Measurements from ENCODE around the gene LACTB. TPM values are rescaled to one million over a fixed set of nuclear protein-coding genes. Genes with fewer than 3 reads are reported as not detected.

The LACTB gene
- total RNA-seq, 1 experiment from 2014 or later, result 26.5 TPM

DNA sequence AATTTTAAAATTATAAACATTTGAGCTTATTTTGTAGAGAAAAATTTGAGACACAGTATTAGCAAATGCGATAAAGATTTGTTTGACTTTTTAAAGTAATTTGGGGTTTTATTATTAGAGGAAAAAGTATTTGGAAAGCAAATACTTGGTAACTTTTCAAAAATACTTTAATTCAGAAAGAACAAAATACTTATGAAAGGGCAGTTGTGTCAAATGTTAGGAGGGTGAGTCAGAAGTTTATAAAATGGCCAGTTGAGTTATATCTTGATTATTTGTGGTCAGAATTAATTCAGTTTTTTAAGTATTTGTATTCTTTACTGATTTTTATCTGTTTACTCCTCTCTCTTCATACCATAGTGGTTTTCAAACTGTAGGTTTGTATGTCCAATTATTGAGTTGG, 12.1 kb downstream of the LACTB start:
- peak; percentile 43 for DNase-seq (ENCODE audit: low spot score)

DNA sequence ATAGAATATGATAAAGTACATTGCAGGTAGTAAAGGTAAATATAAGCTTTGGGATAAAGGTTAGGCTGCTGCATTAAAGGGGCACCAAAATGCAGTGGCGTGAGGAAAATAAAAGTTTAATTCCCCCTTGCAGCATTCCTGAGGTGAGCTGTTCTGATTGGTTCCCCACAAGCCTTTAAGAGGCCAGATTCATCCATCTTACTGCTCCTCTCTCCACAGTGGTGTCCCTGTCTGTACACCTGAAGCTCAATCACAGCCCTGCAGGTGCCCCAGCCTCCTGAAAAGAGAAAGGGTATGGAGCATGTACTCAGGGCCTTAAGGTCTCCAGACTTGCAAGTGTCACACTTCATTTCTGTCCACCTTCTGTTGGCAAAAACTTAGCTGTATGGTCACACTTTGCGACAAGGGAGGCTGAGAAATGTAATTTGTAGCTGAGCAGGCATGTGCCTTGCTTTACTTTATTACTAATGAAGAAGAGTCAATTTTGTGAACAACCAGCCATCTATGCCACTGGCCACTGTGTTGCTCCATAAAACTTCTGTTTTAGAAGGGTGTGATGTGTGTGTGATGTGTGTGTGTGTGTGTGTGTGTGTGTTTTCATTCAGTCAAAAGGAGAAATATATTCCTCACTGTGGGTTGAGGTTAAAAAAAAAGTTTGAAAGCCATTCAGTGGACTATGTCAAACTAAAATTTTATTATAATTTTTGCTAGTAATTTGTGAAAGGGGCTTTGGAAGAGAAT, 12.8 kb downstream of the LACTB start:
- DNase-seq (ENCODE audit: low spot score), result peak; percentile 23

DNA sequence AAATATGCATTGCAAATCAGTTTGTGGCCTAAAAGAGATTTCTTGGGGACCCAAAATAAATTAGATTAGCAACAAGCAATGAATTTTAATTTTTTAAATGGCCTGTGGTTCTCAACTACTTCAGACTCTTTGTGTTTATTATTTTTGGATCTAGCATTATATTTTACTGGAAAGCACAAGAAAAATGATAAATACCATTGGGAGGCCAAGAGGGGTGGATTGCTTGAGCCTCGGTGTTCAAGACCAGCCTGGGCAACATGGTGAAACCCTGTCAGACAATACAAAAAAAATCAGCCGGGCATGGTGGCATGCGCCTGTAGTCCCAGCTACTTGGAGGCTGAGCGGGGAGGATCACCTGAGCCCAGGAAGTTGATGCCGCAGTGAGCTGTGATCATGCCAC, 13.6 kb downstream of the LACTB start:
- no peak for DNase-seq (ENCODE audit: low spot score)

DNA sequence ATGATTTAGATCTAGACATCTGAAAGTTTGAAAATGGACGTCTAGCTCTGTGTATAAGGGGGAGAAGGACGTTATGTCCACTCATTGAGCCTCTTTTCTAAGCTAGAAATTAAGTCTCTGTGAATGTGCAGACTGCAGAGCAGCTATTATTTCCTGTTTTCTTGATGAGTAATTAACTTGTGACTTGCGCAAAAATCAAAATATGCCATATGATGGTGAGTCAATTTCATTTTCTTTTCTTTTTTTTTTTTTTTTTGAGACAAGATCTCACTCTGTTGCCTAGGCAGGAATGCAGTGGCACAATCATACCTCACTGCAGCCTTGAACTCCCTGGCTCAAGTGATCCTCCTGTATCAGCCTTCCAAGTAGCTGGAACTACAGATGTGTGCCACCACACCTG, 14.1 kb downstream of the LACTB start:
- peak; percentile 69 for DNase-seq (ENCODE audit: low spot score)

DNA sequence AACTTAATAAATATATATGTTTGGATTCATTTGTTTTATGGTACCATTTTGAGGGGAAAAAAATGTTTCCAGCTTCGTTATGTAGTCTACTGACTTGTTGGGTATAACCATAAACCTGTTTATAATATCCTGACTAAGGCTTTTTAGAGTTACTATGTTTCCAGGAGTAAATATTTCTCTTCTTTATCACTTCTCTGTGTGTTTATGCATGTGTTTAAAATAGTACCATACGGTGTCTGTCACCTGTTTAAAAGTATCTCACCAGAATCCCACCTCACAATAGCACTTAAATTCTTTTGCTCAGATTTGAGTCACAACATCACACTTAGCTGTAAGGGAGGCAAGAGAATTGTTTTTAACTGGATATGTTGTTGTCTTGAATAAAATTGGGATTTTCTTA, 15.1 kb downstream of the LACTB start:
- DNase-seq (ENCODE audit: low spot score), result no peak

DNA sequence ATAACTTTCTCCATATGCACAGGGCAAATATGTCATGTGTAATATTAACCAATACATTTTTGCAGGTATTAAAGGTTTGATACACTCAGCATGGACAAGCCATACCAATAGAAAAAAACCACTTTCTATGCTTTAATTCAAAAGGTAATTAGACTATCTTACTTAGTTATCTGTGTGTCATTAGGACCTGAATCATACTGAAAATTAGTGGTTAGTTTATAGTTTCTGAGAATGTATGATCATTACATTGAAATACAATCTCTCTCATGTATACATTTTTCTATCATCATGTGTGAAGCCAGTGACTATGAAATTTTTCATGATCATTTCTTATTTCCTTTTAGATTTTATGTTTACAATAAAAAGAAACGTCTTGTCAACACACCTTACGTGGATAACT, 19.3 kb downstream of the LACTB start:
- no peak for DNase-seq (ENCODE audit: low spot score)

DNA sequence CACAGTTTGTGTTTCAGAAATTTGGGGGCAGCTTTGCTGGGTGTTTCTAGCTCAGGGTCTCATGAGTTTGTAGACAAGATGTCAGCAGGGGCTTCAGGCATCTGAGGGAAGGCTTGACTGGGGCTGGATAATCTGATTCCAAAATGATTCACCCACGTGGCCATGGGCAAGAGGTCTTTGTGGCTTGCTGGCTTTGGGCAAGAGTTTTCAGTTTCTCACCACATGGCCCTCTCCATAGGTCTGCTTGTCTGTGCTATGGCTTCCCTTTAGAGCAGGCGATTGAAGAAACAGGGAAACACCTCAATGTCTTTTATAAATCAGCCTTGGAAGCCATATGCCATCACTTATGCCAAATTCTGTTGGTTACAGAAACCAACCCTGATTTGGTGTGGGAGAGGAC, 23.8 kb downstream of the LACTB start:
- no peak for DNase-seq (ENCODE audit: low spot score)

DNA sequence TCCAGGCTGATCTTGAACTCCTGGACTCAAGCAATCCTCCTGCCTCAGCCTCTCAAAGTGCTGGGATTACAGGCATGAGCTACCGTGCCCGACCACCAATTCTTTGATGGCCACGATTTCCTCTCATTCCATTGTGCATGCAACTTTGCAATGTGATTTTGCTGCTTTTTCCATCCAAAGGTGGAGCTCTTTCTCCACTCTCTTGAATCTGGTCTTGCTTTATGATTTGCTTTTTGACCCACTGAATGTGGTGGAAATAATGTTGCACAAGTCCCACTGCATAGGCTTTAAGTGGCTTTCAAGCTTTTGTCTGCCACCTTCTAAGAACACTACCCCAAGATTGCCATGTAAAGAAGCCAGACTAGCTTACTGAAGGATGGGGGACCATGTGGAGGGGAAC, 25.0 kb downstream of the LACTB start:
- DNase-seq (ENCODE audit: low spot score), result no peak

DNA sequence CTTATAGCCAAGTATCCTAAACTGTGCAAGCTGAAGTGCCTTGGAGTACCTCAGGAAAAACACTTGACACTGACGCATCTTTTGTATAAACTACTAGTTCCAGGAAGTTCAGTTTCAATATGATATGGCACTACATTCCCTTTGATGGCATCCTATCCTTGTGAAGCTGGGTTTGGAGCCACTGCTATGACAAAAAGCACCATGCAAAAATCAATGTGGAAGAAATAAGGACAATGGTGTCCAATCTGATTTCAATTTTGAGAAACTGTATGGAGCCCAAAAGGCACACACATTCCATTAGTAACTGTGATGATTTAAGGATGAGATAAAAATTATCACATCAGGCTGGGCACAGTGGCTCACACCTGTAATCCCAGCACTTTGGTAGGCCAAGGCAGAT, 30.0 kb downstream of the LACTB start:
- no peak for DNase-seq (ENCODE audit: low spot score)

DNA sequence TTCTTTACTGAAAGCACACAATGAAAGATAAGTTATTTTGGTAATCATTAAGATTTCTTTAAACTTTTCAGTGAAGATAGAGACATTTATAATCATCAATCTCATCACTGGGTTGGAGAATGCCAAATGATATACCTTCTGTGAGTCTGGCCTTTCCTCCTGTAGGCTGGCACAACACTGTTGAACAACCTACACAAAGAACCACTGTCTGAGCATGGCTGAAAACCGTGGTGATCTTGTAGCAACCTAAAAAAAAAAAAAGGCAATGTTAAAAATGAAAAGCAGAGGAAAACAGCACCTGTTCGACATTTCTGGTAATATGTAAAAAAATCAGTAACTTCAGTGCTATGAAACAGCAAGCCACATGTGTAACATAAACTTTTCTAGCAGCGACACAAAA, 33.8 kb downstream of the LACTB start:
- no peak for DNase-seq (ENCODE audit: low spot score)

DNA sequence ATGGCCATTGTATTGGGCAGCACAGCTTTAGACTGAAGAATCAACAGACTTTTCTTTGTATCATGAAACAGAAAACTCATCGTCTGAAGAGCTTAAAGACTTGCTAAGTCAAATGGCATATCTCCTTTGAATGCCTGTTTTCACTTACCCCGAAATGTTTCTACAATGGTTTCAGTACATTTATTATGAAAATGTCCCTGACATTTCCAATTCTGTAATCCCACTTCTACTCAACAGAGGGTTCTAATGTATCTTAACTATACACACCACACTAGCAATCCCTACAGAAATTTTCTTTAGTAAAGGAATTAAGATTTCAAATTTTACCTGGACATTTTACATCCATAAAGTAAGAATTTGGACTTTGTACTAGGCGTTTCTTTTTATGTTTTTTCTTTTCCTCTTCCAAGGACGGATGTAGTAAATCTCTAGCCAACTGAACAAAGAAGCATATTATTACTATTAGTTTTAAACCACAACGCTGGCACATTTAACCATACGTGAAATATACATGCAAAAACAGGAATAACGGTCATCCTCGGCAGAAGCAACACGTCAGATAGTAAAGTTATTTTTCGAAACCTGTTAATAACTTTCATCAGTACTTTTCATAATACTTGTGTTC, 34.5 kb downstream of the LACTB start:
- DNase-seq (ENCODE audit: low spot score), result peak; percentile 14

DNA sequence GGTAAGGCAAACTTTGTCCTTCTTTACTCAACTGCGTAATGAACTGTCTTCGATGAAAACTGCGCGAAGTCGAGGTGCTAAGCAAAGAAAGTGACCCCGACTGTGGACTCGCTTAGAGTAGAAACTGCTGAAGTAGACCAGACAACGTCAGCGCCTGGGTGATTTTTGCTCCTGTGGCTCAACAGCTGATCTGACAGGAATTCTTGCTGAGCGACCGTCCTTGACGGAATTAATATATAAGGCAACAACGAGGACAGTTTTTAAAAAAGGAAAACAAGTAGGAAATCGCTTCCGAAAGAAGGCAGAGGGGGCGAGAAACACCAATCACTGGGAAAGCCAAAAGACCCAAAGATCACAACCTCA, 35.1 kb downstream of the LACTB start:
- peak; percentile 49 for DNase-seq (ENCODE audit: low spot score)

DNA sequence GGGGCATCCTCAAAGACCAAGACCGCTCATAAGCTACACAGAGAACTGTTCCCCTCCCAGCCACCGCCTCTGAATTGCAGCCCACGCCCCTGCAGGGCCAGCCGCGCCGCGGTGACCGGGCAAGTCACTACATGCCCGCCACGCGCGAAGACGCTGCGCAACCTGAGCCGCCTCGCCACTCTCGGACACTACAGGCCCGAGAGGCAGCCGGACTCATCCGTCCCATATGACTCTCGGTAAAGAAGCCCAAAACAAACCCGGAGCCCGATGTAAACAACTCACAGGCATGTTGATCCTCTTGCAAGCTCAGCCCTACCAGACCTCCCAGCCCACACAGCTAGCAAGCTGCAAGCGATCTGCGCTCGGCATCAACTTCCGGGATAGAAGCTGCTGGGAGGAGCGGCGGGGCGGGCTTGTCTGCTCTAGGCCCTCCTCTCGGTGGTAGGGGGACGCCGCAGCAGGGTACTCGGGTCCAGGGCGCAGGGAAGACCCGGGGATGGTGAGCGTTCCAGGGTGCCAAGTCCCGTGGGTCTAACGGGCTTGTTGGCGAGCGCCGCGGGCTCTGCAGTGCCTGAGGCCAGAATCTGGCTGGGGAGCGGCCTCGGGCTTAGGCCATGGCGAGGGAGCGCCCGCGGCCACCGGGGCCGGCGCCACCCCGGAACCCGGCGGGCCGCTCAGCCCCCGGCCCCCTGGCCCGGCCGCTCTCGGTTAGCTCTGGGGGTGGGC, 35.6 kb downstream of the LACTB start, which contains the start of gene RPS27L:
Gene RPS27L, minus strand, starts transcription at position 360 of the 726 bp plus-strand sequence. Its CDS starts 72 bp downstream, at position 288.
- peak; percentile 82 for DNase-seq (ENCODE audit: low spot score)

DNA sequence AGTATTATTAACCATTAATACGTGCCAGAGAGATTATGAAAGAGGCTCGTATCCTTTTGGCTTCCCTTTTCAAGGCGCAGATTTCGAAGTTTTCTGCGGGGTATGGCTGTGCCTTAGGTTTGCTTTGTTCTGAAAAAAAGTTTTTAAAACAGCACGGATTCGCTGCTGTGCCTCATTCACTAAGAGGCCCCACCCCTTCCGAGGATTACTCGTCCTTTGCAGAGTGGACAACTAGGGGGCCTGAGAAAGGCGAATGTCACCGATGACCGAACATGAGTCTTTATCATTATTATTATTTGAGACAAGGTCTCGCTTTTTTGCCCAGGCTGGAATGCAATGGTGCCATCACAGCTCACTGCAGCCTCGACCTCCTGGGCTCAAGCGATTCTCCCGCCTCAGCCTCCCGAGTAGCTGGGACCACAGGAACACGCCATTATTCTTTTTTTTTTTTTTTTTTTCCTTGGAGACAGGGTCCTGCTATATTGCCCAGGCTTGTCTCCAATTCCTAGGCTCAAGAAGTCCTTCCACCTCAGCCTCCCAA, 36.3 kb downstream of the LACTB start:
- DNase-seq (ENCODE audit: low spot score), result peak; percentile 60

DNA sequence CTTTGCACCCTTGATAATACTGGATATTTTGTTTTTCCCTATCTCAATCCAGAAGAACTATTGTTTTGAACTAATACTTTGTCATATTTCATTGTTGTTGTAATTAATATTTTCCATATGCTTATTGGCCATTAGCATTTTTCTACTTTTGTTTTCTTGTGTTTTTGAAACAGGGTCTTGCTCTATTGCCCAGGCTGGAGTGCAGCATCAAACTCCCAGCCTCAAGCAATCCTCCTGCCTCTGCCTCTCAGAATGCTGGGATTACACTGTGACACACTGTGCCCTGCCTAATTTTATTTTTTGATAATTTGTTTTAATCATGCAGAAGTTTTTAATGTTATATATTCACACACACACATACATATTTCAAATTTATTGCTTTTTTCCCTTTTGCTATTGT, 39.0 kb downstream of the LACTB start:
- DNase-seq (ENCODE audit: low spot score), result no peak

DNA sequence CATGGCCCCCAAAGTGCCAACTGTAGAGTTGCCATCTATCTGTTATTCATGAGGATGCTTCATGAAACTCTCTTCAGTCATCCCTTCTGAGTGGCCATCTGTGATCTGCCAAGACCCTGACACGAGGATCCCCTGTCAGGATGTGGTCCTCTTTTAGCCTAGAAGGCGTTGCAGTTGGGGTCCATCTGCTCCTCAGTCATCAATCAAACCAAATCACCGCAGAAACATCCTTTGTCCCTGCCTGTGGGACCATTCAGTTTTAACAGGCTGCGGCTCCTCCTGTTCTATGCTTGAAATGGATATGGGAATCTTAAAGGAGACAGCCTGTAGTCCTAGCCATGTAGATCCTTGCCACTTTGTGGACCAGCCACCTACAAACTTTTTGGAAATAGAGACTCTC, 41.6 kb downstream of the LACTB start:
- DNase-seq (ENCODE audit: low spot score), result no peak

DNA sequence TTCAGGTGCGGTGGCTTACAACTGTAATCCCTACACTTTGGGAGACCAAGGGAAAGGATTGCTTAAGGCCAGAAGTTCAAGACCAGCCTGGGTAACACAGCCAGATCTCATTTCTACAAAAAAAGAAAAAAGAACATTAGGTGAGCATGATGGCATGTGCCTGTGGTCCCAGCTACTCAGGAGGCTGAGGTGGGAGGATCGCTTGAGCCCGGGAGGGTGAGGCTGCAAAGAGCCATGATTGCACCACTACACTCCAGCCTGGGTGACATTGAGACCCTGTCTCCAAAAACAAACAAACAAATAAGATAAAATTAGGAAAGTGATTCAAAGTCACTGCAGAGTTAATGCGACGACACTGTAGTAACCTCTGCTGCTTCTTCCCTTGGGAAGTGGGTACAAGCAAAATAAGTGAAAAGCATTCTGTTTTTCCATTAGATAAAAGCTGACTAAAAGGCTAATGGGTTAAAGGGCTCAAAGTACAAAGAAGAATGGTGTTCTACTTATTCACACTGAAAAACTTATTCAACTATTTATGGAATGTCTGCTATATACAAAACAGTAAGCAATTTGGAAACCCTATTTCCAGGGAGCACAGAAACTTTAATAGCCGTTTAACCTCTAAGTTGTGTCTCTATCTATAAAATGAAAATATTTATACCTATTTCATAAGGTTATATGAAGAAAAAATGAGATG, 43.7 kb downstream of the LACTB start:
- no peak for DNase-seq (ENCODE audit: low spot score)

DNA sequence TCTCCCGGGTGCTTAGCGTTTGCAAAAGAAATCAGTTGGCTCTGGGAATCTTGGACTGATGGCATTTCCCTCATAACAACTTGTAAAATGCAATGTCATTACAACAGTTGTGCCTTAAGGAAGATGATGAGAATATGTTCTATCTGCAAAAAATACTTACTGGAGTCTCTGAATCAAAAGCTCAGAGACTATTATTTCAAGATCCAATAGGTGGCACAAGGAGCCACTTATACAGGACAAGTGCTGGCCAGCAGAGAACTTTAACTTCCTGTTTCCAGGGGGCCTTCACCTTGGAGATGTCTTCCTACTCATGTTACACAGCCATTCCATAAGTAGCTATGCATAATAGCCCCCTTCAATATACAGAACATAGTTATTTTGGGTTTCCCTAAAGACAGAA, 44.6 kb downstream of the LACTB start:
- no peak for DNase-seq (ENCODE audit: low spot score)

DNA sequence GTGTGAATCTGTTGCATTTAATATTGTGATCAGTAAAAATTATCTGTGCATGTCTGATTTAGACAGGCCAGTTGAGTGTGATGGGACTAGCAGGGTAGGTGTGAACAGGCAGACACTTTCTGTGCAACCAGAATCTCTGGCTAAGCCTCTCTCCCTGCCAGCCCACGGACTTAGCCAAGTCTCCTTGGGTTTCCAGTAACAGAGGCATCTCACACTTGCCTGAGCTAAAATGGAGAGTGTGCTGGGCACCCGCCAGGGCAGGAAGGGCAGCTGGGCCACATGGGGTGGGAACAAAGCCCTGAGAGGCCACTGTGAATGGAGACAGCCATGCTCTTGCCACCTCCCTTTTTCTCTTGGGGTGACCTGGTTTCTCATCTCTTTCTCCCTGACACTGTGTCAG, 48.1 kb downstream of the LACTB start:
- no peak for DNase-seq (ENCODE audit: low spot score)

DNA sequence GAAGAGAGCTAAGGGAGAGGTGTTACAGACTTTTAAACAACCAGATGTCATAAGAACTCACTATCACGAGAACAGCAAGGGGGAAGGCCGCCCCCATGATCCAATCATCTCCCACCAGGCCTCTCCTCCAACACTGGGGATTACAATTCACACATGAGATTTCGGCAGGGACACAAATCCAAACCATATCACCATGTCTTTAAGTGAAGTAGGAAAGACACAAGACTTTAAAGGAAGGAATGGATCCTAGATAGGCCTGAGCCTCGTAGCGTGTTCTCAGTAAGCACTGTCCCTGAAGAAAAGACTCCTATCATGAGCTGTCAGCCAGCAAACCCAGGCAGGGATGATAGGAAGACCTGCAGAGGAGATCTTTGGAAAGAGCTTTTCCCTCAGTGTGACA, 50.7 kb downstream of the LACTB start:
- DNase-seq (ENCODE audit: low spot score), result no peak

DNA sequence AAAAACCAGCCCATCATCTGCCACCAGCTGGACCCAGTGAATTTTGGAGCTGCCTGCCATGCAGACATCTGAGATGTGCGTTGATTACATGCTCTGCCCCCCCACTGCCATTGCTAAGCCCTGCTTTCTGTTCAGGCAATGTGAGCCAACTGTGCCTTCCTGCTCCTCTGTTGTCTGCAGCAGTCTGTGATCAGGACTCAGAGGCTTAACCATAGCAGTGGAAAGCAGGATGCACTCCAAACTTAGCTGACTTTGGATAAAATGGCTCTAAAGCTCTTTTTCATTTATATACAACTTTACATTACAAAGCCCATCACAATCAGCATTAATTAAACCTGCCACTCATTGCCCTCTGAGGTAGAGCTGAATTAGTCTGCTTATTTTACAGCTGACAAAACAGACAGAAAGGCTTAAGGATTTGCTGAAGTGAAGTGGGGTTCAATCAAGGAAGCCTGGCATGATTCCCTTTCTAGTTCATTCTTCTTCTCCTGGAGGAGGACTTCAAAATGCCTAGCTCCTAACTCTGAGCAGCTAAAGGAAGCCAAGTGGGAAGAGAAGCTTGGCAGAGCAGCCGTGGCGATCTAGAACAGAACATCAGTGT, 51.3 kb downstream of the LACTB start:
- DNase-seq (ENCODE audit: low spot score), result no peak

DNA sequence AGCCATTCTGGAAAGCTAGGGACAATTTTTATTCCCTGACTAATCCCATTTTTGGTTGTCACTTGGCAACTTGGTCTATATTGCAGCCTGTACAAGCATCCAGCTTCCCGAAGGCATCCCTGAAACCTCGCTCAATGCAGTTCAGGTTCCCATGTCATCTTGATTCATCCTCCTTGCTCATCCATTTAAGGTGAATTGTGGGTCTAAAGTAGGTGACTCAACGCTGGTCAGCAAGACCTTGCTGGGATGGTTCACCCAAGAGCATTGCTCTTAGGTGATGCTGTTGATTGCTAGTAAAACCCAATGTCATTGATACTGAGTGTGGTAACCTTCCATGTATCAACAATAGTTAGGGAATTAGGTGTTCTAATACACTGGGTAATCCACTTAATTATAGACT, 54.6 kb downstream of the LACTB start:
- peak; percentile 44 for DNase-seq (ENCODE audit: low spot score)
